Spleen (tissue), 11 donors: ENCODE results near the gene NSD2. TPM values are rescaled to one million over a fixed set of nuclear protein-coding genes. Genes with fewer than 3 reads are reported as not detected.

Experiments
- DNase-seq: peaks from one replicate; pipeline ENCODE4 v3.0.0-alpha.2; 2020
- H3K27ac ChIP-seq, 8 donors: fragments of 200-600 bp; sonication (generic) in 7 of 8; 1 replicate in 4 of 8; 2 replicates in 4 of 8; pipeline versions ENCODE4 v1.5.0 to v1.8.0; 2016 to 2021; ENCODE audit warnings: inconsistent platforms in 4 of 8, mild to moderate bottlenecking in 4 of 8, moderate library complexity in 1 of 8
- H3K27me3 ChIP-seq, 7 donors: fragments of 200-600 bp; sonication (generic) in 6 of 7; replicated peaks in 1 of 7; 1 replicate in 4 of 7; 2 replicates in 3 of 7; pipeline versions ENCODE4 v1.5.0 to v1.8.0; 2016 to 2021; ENCODE audit warnings: inconsistent platforms in 3 of 7, mild to moderate bottlenecking in 1 of 7
- H3K36me3 ChIP-seq, 6 donors: fragments of 200-600 bp; sonication (generic) in 5 of 6; 1 replicate in 4 of 6; 2 replicates in 2 of 6; pipeline versions ENCODE4 v1.5.0 to v1.8.0; 2016 to 2021; ENCODE audit warnings: inconsistent platforms in 2 of 6
- H3K4me1 ChIP-seq, 6 donors: fragments of 200-600 bp; sonication (generic) in 5 of 6; 1 replicate in 3 of 6; 2 replicates in 3 of 6; pipeline versions ENCODE4 v1.5.0 to v1.8.0; 2016 to 2021; ENCODE audit warnings: inconsistent platforms in 3 of 6
- H3K4me3 ChIP-seq, 8 donors: fragments of 200-600 bp; sonication (generic) in 7 of 8; 1 replicate in 4 of 8; 2 replicates in 4 of 8; pipeline versions ENCODE4 v1.5.0 to v1.8.0; 2016 to 2021; ENCODE audit warnings: inconsistent platforms in 4 of 8, mild to moderate bottlenecking in 4 of 8, moderate library complexity in 2 of 8
- H3K9me3 ChIP-seq, 8 donors: fragments of 200-600 bp; sonication (generic) in 7 of 8; 1 replicate in 4 of 8; 2 replicates in 4 of 8; pipeline versions ENCODE4 v1.5.0 to v1.8.0; 2016 to 2021; ENCODE audit warnings: inconsistent platforms in 4 of 8
- POLR2A ChIP-seq, 3 donors: fragments of 450-650 bp; IDR thresholded peaks; one replicate each; pipeline ENCODE4 v1.5.1; 2017; ENCODE audit warnings: antibody characterized with exemption in 3 of 3, mild to moderate bottlenecking in 1 of 3
- POLR2AphosphoS5 ChIP-seq, 3 donors: sonication (generic); formaldehyde crosslinking; IDR thresholded peaks; one replicate each; pipeline ENCODE4 v1.5.1; 2017; ENCODE audit warnings: antibody characterized with exemption in 3 of 3
- WGBS, 5 donors: extraction: QIAGEN DNeasy Blood & Tissue Kit in 3 of 5; methylation state at CpG; one replicate each; pipeline versions ENCODE4 v1.1.5 to v1.1.7; 2013 to 2018; 5-methylcytosine and 5-hydroxymethylcytosine counted together
- intact Hi-C: fragments of 100-400 bp; cut with DNase I; formaldehyde crosslinking; loops from one replicate; pipeline ENCODE4 v1.15.0; 2023; ENCODE audit warnings: low total_unique reads
- polyA plus RNA-seq, 3 donors: library from polyadenylated mRNA; stranded (reverse); fragments of 200-250 nt; gene quantifications; one replicate each; pipeline ENCODE4 v1.2.1, GENCODE V29; 2013
- total RNA-seq, 7 donors: library from RNA; depleted of rRNA in 3 of 7; stranded (reverse); fragments of >200 nt in 3 of 7; fragmentation: NEBNext Ultra II Directional in 4 of 7; extraction: Animal tissue kit (Norgen Biotek cat#: 25700) in 4 of 7; gene quantifications; one replicate each; pipeline versions ENCODE4 v1.1.0 to v1.2.1, GENCODE V29; 2016 to 2021
- TF ChIP-seq, protein P1 (sequence below), 11 experiments: fragments of 200-600 bp in 7 of 11; fragments of 450-650 bp in 4 of 11; sonication (generic) in 4 of 11; IDR thresholded peaks in 8 of 11; conservative IDR thresholded peaks in 3 of 11; 1 replicate in 7 of 11; 2 replicates in 4 of 11; pipeline versions ENCODE4 v1.4.0 to v1.8.0; 2016 to 2021; ENCODE audit warnings: antibody characterized with exemption in 11 of 11, inconsistent platforms in 4 of 11, mild to moderate bottlenecking in 1 of 11
- donor health status: healthy with polysubstance abuse.
- donor health status: DM: no; HTN: no; CAD: no; lungs with moderate emphysema.
- donor health status: DM: no; HTN: no; CAD: no.
- donor health status: Bipolar disorder and iron deficiency.
- donor health status: healthy.
- donor health status: DM: no; HTN: no; CAD: no.
- donor health status: DM: yes; HTN: yes; CAD: no.

The NSD2 gene
- total and polyA plus RNA-seq, 10 donors = 7.1 to 58.9 (median 47.8) TPM

DNA sequence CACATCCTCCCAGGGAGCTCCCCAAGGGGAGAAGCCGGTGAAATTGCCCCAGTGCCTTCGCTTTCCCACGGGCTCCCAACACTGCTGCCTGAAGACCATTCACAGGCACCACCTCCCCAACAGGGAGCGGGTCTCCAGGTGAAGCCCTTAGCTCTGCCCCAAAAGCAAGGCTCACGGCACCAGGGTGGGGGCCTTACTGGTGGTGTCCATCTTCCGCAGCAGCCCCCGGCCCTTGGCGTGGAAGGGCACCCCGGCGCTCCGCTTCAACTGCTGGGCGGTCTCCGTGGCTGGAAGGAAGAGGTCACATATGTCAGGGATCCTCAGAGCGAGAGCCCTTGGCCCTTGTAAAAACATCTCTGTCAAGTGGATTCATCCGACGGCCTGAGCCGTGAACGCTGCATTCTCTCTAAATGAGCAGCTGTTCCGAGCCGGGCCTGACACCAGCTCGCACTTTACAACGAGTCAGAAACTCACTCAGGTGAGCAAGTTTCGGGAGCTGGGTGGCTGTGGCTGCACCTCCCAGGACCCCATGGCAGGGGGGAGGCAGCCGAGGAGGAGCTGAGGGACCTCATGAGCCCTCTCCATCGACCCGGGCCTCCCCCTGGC, 116.6 kb downstream of the NSD2 start:
- 79 to 92% (median 87%) methylated on average over 12 to 26 of the region's 26 CpGs for WGBS, 5 donors
- intact Hi-C loops = no loop called here
- H3K4me3 ChIP-seq = no peak overlapping the region
- TF ChIP-seq POLR2A (IDR thresholded peaks at IDR 0.05) = no peak
- TF ChIP-seq POLR2AphosphoS5 (IDR thresholded peaks at IDR 0.05) = peak in 1 of 3 donors; percentile 21
- no peaks in the 10 kb centered on the region for H3K9me3 ChIP-seq
- peaks cover 3 to 100% (median 85%) of the 10 kb centered on the region in 6 donors for H3K36me3 ChIP-seq
- peak overlapping the region in 6 of 8 donors; percentile 21 to 64 (median 38) for H3K27ac ChIP-seq
- H3K27me3 ChIP-seq = no peaks in the 10 kb centered on the region
- peak; percentile 67 for DNase-seq
- peaks cover 0 to 25% (median 10%) of the 10 kb centered on the region in 6 donors for H3K4me1 ChIP-seq

DNA sequence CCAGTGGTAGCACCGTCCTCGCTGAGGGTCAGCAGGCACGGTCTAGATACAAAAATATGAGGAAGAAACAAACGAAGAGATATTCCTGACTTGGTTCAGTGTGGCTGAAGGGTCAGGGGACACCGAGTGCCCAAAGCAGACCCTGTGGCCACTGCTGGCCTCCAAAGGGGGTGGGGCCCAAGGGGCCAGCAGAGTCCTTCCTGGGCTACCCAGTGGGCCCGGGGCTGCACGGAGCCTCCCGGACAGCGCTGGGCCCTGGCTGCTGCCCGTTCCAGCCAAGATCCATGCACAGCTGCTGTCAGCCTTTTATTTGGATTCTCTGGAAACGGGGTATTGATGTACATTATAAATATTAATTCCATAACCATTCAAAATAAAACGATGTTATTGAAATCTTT, 117.1 kb downstream of the NSD2 start:
- TF ChIP-seq, protein P1, sequence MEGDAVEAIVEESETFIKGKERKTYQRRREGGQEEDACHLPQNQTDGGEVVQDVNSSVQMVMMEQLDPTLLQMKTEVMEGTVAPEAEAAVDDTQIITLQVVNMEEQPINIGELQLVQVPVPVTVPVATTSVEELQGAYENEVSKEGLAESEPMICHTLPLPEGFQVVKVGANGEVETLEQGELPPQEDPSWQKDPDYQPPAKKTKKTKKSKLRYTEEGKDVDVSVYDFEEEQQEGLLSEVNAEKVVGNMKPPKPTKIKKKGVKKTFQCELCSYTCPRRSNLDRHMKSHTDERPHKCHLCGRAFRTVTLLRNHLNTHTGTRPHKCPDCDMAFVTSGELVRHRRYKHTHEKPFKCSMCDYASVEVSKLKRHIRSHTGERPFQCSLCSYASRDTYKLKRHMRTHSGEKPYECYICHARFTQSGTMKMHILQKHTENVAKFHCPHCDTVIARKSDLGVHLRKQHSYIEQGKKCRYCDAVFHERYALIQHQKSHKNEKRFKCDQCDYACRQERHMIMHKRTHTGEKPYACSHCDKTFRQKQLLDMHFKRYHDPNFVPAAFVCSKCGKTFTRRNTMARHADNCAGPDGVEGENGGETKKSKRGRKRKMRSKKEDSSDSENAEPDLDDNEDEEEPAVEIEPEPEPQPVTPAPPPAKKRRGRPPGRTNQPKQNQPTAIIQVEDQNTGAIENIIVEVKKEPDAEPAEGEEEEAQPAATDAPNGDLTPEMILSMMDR (IDR thresholded peaks at IDR 0.05 in 8 of 11, conservative IDR thresholded peaks at IDR 0.05 in 3 of 11) = no peak
- TF ChIP-seq POLR2AphosphoS5 (IDR thresholded peaks at IDR 0.05) = no peak
- intact Hi-C loops = no loop called here
- peak; percentile 69 for DNase-seq

DNA sequence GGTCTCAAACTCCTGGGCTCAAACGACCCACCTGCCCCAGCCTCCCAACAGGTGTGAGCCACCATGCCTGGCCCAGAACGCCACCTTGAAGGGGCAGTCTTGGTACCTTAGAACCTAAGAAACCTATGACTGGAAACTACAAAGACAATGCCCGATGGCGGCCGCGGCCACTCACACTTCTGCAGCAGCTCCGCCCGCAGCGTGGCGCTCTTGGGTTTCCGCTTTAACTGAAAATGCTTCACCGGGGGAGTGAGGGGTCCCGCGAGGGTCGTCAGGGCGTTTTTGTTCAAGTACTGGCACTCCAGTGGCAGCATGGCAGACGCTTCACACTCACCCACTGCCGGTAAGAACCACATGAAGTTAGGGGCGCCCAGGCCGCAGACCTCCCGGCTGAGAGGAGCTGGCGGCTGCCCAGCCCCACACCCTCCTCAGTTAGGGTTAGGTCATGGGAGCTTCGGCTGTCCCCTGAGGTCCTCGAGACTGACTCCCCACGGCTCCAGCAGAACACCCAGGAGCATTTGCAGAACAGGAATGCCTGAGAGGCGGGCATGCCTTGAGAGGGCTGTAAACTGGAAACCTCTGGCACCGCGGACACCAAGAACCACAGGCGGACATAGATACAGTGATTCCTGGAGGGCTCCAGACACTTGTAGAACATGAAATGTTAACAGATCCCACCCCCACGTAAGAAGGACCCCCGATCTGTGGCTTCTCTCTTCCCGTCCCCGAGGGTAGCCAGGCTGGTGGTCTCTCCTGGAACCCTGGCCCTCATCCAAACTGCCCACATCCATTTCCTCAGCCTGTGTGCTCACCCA, 118.5 kb downstream of the NSD2 start:
- Histone ChIP-seq H3K9me3 (no peaks in the 10 kb centered on the region), H3K4me1 (peaks cover 0 to 27% (median 10%) of the 10 kb centered on the region in 6 donors), H3K27me3 (no peaks in the 10 kb centered on the region), H3K36me3 (peaks cover 0 to 95% (median 66%) of the 10 kb centered on the region in 6 donors), H3K27ac (no peak overlapping the region), H3K4me3 (no peak overlapping the region)
- intact Hi-C loops = no loop called here
- peak; percentile 61 for DNase-seq
- WGBS, 5 donors = 92 to 95% (median 94%) methylated on average over 31 to 33 of the region's 33 CpGs
- TF ChIP-seq POLR2AphosphoS5 (IDR thresholded peaks at IDR 0.05) (no peak), POLR2A (IDR thresholded peaks at IDR 0.05) (no peak)
- TF ChIP-seq, protein P1 (IDR thresholded peaks at IDR 0.05 in 8 of 11, conservative IDR thresholded peaks at IDR 0.05 in 3 of 11) = no peak

More for the DNA sequence above, 117.1 kb downstream of the NSD2 start:
- no peaks in the 10 kb centered on the region for H3K27me3 ChIP-seq
- H3K4me1 ChIP-seq = peaks cover 0 to 27% (median 10%) of the 10 kb centered on the region in 6 donors
- no peaks in the 10 kb centered on the region for H3K9me3 ChIP-seq
- WGBS, 5 donors = 90 to 96% (median 92%) methylated on average over 11 to 12 of the region's 12 CpGs
- no peak overlapping the region for H3K4me3 ChIP-seq
- H3K27ac ChIP-seq = peak overlapping the region in 4 of 8 donors; percentile 21 to 64 (median 38)
- H3K36me3 ChIP-seq = peaks cover 3 to 100% (median 80%) of the 10 kb centered on the region in 6 donors

DNA sequence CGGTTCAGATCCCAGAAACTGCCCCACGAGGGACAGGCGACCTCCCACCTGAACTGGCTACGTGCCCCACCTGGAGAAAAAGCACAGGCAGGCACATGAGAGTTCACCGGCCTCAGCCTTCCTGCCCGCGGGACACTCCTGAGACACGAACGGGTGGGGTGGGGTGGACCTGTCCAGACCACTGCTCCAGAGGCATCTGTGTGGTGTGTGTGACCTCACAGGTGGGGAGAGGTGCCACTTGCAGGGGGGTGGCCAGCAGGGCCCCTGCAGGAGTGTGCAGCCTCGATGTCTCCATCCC, 119.1 kb downstream of the NSD2 start:
- 89 to 100% (median 90%) methylated on average over 3 to 10 of the region's 10 CpGs for WGBS, 5 donors
- Histone ChIP-seq H3K27ac (no peak overlapping the region), H3K27me3 (no peaks in the 10 kb centered on the region), H3K4me3 (no peak overlapping the region), H3K36me3 (peaks cover 0 to 89% (median 61%) of the 10 kb centered on the region in 6 donors), H3K4me1 (peaks cover 0 to 27% (median 10%) of the 10 kb centered on the region in 6 donors), H3K9me3 (no peaks in the 10 kb centered on the region)
- TF ChIP-seq POLR2A (IDR thresholded peaks at IDR 0.05) (no peak), POLR2AphosphoS5 (IDR thresholded peaks at IDR 0.05) (no peak)
- TF ChIP-seq, protein P1 (IDR thresholded peaks at IDR 0.05 in 8 of 11, conservative IDR thresholded peaks at IDR 0.05 in 3 of 11) = no peak
- DNase-seq = peak; percentile 64
- intact Hi-C loops = no loop called here
